SK-N-MC (cell line): ENCODE results near the gene B3GNT7.

Experiments used
- EZH2 ChIP-seq: fragments of 200-600 bp; sonication (generic); IDR thresholded peaks from one replicate; pipeline ENCODE4 v1.6.1; 2017; ENCODE audit warnings: antibody characterized with exemption
- POLR2AphosphoS5 ChIP-seq: IDR thresholded peaks from 2 replicates; pipeline ENCODE4 v1.6.1; 2012; ENCODE audit warnings: mild to moderate bottlenecking, low read depth, low read length, borderline replicate concordance

GRCh38 chr2:231382116-231382515 lies 13.4 kb upstream of the B3GNT7 start:
- TF ChIP-seq POLR2AphosphoS5 = no peak
- TF ChIP-seq EZH2 = no peak
